ENCODE results near the gene SPTB.

GRCh38 chr14:64757601-64758000 is 122.1 kb downstream of the SPTB start:
- TF ChIP-seq EZH2phosphoT487 (IDR thresholded peaks at IDR 0.05; ENCODE audit: low read depth) (no peak), CTCF (IDR thresholded peaks at IDR 0.05; ENCODE audit: low read depth, low read length) (no peak)
